ENCODE data around the gene MRPS24.
A peak's percentile ranks its signal among the peaks of the same experiment; 100 is the strongest.
"Not testable (repeated sequence)": the region's sequence is repeated elsewhere in the genome, so short reads cannot be mapped to it uniquely, and the experiment has no call there.

Gene MRPS24

GRCh38 chr7:43904533-43905208 lies 35.4 kb upstream of the MRPS24 start:
- peak overlapping the region; percentile 64 to 72 for H3K4me3 ChIP-seq (replicated peaks in 1 of 2; ENCODE audit: low read depth in 2 of 2, low read length in 2 of 2)
- no peak for TF ChIP-seq CTCF (IDR thresholded peaks at IDR 0.05; ENCODE audit: low read depth, low read length)
- DNase-seq (ENCODE audit: low read depth in 2 of 2), result peak in 1 of 2 donors; percentile 47

- H3K4me3 ChIP-seq (replicated peaks in 1 of 2; ENCODE audit: low read depth in 2 of 2, low read length in 2 of 2), result no peak overlapping the region
- TF ChIP-seq CTCF (IDR thresholded peaks at IDR 0.05; ENCODE audit: low read depth, low read length), result no peak
- no peak for DNase-seq (ENCODE audit: low read depth in 2 of 2)
These were observed 33.3 kb upstream of the MRPS24 start for GRCh38 chr7:43902542-43903054.

- H3K4me3 ChIP-seq (replicated peaks in 1 of 2; ENCODE audit: low read depth in 2 of 2, low read length in 2 of 2), result not testable (repeated sequence)
These were observed 29.3 kb upstream of the MRPS24 start for GRCh38 chr7:43898571-43898970.

GRCh38 chr7:43895847-43896415 lies 26.6 kb upstream of the MRPS24 start:
- no peak for DNase-seq (ENCODE audit: low read depth in 2 of 2)
- no peak for TF ChIP-seq CTCF (IDR thresholded peaks at IDR 0.05; ENCODE audit: low read depth, low read length)
- no peak overlapping the region for H3K4me3 ChIP-seq (replicated peaks in 1 of 2; ENCODE audit: low read depth in 2 of 2, low read length in 2 of 2)

More at GRCh38 chr7:43898571-43898970, 29.3 kb upstream of the MRPS24 start:
- DNase-seq (ENCODE audit: low read depth in 2 of 2), result not testable (repeated sequence)

- no peak overlapping the region for H3K4me3 ChIP-seq (replicated peaks in 1 of 2; ENCODE audit: low read depth in 2 of 2, low read length in 2 of 2)
- no peak for DNase-seq (ENCODE audit: low read depth in 2 of 2)
- TF ChIP-seq CTCF (IDR thresholded peaks at IDR 0.05; ENCODE audit: low read depth, low read length), result no peak
These were observed 22.0 kb upstream of the MRPS24 start for GRCh38 chr7:43891069-43891955.

- DNase-seq (ENCODE audit: low read depth in 2 of 2), result no peak
- TF ChIP-seq CTCF (IDR thresholded peaks at IDR 0.05; ENCODE audit: low read depth, low read length), result no peak
- no peak overlapping the region for H3K4me3 ChIP-seq (replicated peaks in 1 of 2; ENCODE audit: low read depth in 2 of 2, low read length in 2 of 2)
These were observed 21.2 kb upstream of the MRPS24 start for GRCh38 chr7:43890468-43890867.
